HL-60 (cell line): ENCODE results near the gene GCSH.

ENCODE experiments used
- DNase-seq, 2 experiments: peaks; one replicate each; pipeline ENCODE4 v3.0.0-alpha.2; 2010 to 2020; ENCODE audit warnings: low read depth in 1 of 2, low spot score in 1 of 2
- H3K27ac ChIP-seq: fragments of 250-450 bp; sonication (Bioruptor Pico); replicated peaks from 2 replicates; pipeline ENCODE4 v1.5.1; 2020; ENCODE audit warnings: mild to moderate bottlenecking, moderate library complexity
- H3K27me3 ChIP-seq: fragments of 250-450 bp; sonication (Bioruptor Pico); 2 replicates; pipeline ENCODE4 v1.5.1; 2021; ENCODE audit warnings: mild to moderate bottlenecking, moderate library complexity; ENCODE audit not compliant: insufficient read depth, poor library complexity, severe bottlenecking
- H3K4me3 ChIP-seq: replicated peaks from 2 replicates; pipeline ENCODE4 v1.5.1; 2011; ENCODE audit warnings: mild to moderate bottlenecking, control low read depth, low read length; ENCODE audit not compliant: insufficient read depth
- GABPA ChIP-seq: IDR thresholded peaks from 2 replicates; pipeline ENCODE4 v1.6.1; 2012; ENCODE audit warnings: low read depth
- POLR2AphosphoS5 ChIP-seq: IDR thresholded peaks from 2 replicates; pipeline ENCODE4 v1.6.1; 2012; ENCODE audit warnings: low read depth
- SPI1 ChIP-seq: IDR thresholded peaks from 2 replicates; pipeline ENCODE4 v1.6.1; 2012; ENCODE audit warnings: low read depth, mild to moderate bottlenecking, borderline replicate concordance
- TF ChIP-seq, protein P1 (sequence below): IDR thresholded peaks from 2 replicates; pipeline ENCODE4 v1.6.1; 2012; ENCODE audit warnings: low read depth; ENCODE audit not compliant: insufficient replicate concordance
- TF ChIP-seq, protein P2 (sequence below): IDR thresholded peaks from one replicate; pipeline ENCODE4 v1.5.1; 2011; ENCODE audit warnings: low read length, control low read depth, inconsistent platforms; ENCODE audit not compliant: insufficient read depth

Gene GCSH

DNA sequence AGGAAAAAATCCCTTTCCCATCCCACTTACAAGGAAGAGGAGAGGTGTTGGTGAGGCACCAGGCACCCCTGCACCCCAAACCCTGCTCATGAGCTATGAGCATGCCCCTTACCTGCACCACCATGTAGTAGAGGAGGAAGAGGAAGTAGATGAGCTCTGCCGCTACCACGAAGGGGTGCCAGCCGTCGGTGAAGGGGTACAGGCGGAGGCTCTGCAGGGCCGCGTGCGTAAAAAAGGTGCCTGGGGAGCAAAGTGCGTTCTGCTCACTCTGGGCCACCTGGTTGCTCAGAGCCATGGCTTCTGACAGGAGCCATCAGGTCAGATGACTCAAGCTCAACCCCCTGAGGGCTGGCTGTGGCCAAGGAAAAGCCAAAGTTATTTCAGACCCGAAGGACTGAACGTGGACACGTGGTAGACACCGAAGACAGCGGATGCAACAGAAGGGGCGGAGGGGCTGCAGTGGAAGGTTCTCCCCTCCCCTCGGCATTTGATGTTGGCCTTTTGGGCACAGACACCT is 25.3 kb upstream of the GCSH start:
- TF ChIP-seq, protein P1, sequence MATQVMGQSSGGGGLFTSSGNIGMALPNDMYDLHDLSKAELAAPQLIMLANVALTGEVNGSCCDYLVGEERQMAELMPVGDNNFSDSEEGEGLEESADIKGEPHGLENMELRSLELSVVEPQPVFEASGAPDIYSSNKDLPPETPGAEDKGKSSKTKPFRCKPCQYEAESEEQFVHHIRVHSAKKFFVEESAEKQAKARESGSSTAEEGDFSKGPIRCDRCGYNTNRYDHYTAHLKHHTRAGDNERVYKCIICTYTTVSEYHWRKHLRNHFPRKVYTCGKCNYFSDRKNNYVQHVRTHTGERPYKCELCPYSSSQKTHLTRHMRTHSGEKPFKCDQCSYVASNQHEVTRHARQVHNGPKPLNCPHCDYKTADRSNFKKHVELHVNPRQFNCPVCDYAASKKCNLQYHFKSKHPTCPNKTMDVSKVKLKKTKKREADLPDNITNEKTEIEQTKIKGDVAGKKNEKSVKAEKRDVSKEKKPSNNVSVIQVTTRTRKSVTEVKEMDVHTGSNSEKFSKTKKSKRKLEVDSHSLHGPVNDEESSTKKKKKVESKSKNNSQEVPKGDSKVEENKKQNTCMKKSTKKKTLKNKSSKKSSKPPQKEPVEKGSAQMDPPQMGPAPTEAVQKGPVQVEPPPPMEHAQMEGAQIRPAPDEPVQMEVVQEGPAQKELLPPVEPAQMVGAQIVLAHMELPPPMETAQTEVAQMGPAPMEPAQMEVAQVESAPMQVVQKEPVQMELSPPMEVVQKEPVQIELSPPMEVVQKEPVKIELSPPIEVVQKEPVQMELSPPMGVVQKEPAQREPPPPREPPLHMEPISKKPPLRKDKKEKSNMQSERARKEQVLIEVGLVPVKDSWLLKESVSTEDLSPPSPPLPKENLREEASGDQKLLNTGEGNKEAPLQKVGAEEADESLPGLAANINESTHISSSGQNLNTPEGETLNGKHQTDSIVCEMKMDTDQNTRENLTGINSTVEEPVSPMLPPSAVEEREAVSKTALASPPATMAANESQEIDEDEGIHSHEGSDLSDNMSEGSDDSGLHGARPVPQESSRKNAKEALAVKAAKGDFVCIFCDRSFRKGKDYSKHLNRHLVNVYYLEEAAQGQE = no peak
- TF ChIP-seq, protein P2, sequence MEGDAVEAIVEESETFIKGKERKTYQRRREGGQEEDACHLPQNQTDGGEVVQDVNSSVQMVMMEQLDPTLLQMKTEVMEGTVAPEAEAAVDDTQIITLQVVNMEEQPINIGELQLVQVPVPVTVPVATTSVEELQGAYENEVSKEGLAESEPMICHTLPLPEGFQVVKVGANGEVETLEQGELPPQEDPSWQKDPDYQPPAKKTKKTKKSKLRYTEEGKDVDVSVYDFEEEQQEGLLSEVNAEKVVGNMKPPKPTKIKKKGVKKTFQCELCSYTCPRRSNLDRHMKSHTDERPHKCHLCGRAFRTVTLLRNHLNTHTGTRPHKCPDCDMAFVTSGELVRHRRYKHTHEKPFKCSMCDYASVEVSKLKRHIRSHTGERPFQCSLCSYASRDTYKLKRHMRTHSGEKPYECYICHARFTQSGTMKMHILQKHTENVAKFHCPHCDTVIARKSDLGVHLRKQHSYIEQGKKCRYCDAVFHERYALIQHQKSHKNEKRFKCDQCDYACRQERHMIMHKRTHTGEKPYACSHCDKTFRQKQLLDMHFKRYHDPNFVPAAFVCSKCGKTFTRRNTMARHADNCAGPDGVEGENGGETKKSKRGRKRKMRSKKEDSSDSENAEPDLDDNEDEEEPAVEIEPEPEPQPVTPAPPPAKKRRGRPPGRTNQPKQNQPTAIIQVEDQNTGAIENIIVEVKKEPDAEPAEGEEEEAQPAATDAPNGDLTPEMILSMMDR = no peak
- no peak for TF ChIP-seq GABPA
- no peak for TF ChIP-seq POLR2AphosphoS5
- no peak for TF ChIP-seq SPI1
- Histone ChIP-seq H3K27ac (no peak overlapping the region), H3K27me3 (no peaks in the 10 kb centered on the region), H3K4me3 (no peak overlapping the region)
- no peak for DNase-seq

DNA sequence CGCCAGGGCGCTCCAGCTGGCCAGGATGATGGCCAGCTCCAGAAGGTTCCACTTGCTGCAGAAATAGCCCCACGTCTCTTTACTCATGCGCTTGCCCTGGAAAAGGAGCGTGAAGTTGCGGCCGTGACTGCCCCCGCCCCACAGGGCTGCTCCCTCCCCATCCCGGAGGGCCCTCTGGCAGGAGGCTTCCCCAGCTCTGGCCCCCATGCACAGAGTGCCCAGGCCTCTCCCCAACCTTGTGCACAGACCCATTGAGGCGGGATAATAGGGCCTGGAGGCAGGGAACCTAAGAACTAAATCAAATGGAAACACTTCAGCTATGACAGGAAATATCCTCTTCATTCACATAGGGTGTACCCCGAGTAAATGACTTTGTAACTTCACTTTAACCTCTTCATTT is 21.2 kb upstream of the GCSH start:
- no peak for DNase-seq
- Histone ChIP-seq H3K4me3 (no peak overlapping the region), H3K27me3 (no peaks in the 10 kb centered on the region), H3K27ac (no peak overlapping the region)
- TF ChIP-seq, protein P2 = no peak
- no peak for TF ChIP-seq GABPA
- TF ChIP-seq, protein P1 = no peak
- TF ChIP-seq SPI1 = no peak
- TF ChIP-seq POLR2AphosphoS5 = no peak

DNA sequence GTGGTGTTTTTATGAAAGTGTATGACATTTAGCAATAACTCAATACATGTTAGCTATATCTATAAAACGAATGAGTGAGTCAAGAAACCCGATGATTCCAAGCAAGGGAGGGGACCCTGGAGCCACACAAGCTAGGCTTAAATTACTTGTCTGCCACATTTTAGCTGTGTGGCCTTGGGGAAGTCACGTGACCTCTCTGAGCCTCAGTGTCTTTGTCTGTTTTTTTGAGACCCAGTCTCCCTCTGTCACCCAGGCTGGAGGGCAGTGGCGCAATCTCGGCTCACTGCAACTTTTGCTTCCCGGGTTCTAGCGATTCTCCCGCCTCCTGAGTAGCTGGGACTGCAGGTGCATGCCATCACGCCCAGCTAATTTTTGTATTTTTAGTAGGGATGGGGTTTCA is 20.1 kb upstream of the GCSH start:
- Histone ChIP-seq H3K27ac (no peak overlapping the region), H3K4me3 (no peak overlapping the region), H3K27me3 (no peaks in the 10 kb centered on the region)
- TF ChIP-seq SPI1 = no peak
- no peak for TF ChIP-seq GABPA
- TF ChIP-seq, protein P1 = no peak
- TF ChIP-seq POLR2AphosphoS5 = no peak
- TF ChIP-seq, protein P2 = no peak
- DNase-seq = no peak
